Activated CD8-positive, alpha-beta memory T cell treated with anti-CD3 and anti-CD28 coated beads, Interleukin-2, amount 10 ng/mL, durations not matched to agents 7 days and 5 days (primary cell): ENCODE data around the gene NPSR1. TPM values are rescaled to one million over a fixed set of nuclear protein-coding genes. Genes with fewer than 3 reads are reported as not detected.
A peak's percentile ranks its signal among the peaks of the same experiment; 100 is the strongest.

Source experiments
- ATAC-seq: fragments of 150-1000 bp; cut with Tn5 transposase; one replicate; pipeline ENCODE4 v1.10.0; 2021; ENCODE audit warnings: moderate library complexity
- CTCF ChIA-PET: fragments of 350-600 bp; sonication (Branson Sonifier 250); formaldehyde crosslinking; loops from one replicate; lab custom pipeline; 2021; ENCODE audit warnings: antibody characterized with exemption; lab: Charles Lee
- DNase-seq: peaks from one replicate; pipeline ENCODE4 v3.0.0-alpha.2; 2020
- H3K27ac Mint-ChIP-seq: one replicate; pipeline ENCODE4 v1.8.0; 2021; ENCODE audit warnings: mild to moderate bottlenecking, mixed read lengths
- H3K27me3 Mint-ChIP-seq: one replicate; pipeline ENCODE4 v1.8.0; 2021; ENCODE audit warnings: mixed read lengths
- H3K36me3 Mint-ChIP-seq: one replicate; pipeline ENCODE4 v1.8.0; 2021; ENCODE audit warnings: mild to moderate bottlenecking, mixed read lengths
- H3K4me1 Mint-ChIP-seq: one replicate; pipeline ENCODE4 v1.8.0; 2021; ENCODE audit warnings: mixed read lengths
- H3K4me3 Mint-ChIP-seq: one replicate; pipeline ENCODE4 v1.8.0; 2021; ENCODE audit warnings: mild to moderate bottlenecking, moderate library complexity, mixed read lengths
- H3K9me3 Mint-ChIP-seq: one replicate; pipeline ENCODE4 v1.8.0; 2022; ENCODE audit warnings: low read depth, mixed read lengths
- total RNA-seq, 2 experiments: library from RNA; stranded (reverse); gene quantifications; one replicate each; pipeline ENCODE4 v1.2.3, GENCODE V29; 2021

The NPSR1 gene
- total RNA-seq, 2 experiments from 2014 or later, result not detected

GRCh38 chr7:34672430-34672829 lies 14.4 kb downstream of the NPSR1 start:
- H3K9me3 Mint-ChIP-seq, result no peaks in the 10 kb centered on the region
- no peak for DNase-seq
- CTCF ChIA-PET, result no interaction called here
- H3K27ac Mint-ChIP-seq, result no peak overlapping the region
- no peaks in the 10 kb centered on the region for H3K4me1 Mint-ChIP-seq
- H3K4me3 Mint-ChIP-seq, result no peak overlapping the region
- peaks cover 3% of the 10 kb centered on the region for H3K27me3 Mint-ChIP-seq
- ATAC-seq, result no peak
- no peaks in the 10 kb centered on the region for H3K36me3 Mint-ChIP-seq

DNA sequence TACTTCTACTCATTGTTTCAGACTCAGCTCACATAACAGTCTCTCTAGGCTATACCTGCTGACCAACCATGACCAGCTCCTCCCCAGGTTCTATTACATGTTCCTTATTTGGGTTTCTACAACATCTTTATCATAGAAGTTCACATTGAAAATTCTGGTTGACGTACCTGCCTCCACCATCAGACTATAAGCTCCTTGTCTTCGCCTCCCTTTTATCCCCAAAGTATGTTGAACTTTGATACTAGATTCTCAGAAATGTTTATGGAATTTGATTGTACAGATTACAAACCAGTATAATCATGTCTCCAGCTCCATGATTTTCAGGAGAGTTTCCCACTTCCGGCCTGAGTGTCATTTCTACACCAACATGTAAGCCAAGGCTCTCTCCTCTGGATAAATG lies 15.0 kb downstream of the NPSR1 start:
- Mint-ChIP-seq H3K9me3 (no peaks in the 10 kb centered on the region), H3K27ac (no peak overlapping the region), H3K36me3 (no peaks in the 10 kb centered on the region), H3K4me1 (no peaks in the 10 kb centered on the region), H3K4me3 (no peak overlapping the region), H3K27me3 (peaks cover 3% of the 10 kb centered on the region)
- no peak for ATAC-seq
- CTCF ChIA-PET, result no interaction called here
- no peak for DNase-seq

GRCh38 chr7:34675749-34676374 lies 17.8 kb downstream of the NPSR1 start:
- CTCF ChIA-PET, result interaction anchor here (1.1 kb wide), 1 partner anchor 14 kb away, joined by 3 read pairs; no protein-coding TSS in a partner anchor
- Mint-ChIP-seq H3K27ac (no peak overlapping the region), H3K9me3 (no peaks in the 10 kb centered on the region), H3K27me3 (peaks cover 3% of the 10 kb centered on the region), H3K4me3 (no peak overlapping the region), H3K4me1 (no peaks in the 10 kb centered on the region), H3K36me3 (no peaks in the 10 kb centered on the region)
- no peak for DNase-seq
- ATAC-seq, result no peak

DNA sequence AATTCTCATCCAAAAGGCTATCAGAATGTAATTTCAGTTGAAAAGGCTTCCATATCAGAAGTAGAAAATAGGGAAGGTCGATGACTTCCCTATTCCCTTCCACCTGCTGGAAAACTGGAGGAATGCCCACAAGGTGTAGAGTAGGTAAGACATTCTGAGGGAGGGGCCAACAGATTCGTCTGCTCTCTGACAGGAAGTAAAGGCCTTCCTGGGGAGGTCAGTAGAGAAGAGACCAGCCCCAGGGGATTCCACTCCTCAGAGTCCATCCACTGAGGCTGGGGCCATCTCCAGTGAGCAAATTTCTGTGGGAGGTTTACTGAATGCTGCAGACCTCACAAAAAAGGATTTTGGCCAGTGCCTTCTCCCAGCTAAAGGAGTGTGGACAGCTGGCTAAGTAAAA lies 19.5 kb downstream of the NPSR1 start:
- CTCF ChIA-PET, result no interaction called here
- no peak overlapping the region for H3K27ac Mint-ChIP-seq
- no peaks in the 10 kb centered on the region for H3K4me1 Mint-ChIP-seq
- H3K36me3 Mint-ChIP-seq, result no peaks in the 10 kb centered on the region
- H3K9me3 Mint-ChIP-seq, result no peaks in the 10 kb centered on the region
- ATAC-seq (no peak), DNase-seq (no peak)
- H3K4me3 Mint-ChIP-seq, result no peak overlapping the region
- peaks cover 8% of the 10 kb centered on the region for H3K27me3 Mint-ChIP-seq

DNA sequence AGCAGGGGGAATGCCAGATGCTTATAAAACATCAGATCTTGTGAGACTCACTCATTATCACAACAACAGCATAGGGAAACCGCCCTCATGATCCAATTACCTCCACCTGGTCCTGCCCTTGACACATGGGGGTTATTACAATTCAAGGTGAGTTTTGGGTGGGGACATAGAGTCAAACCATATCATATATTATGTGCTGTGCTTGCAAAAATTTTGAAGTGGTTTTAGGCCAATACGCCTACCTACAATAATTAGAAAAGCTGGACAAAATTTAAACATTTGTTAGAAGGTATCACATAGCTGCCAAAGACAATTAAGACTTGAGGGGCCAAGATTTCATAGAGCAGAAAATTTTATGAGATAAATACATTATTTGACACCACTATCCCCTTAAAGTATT lies 29.5 kb downstream of the NPSR1 start:
- H3K4me3 Mint-ChIP-seq, result no peak overlapping the region
- no peaks in the 10 kb centered on the region for H3K9me3 Mint-ChIP-seq
- no peak overlapping the region for H3K27ac Mint-ChIP-seq
- ATAC-seq (no peak), DNase-seq (no peak)
- CTCF ChIA-PET, result no interaction called here
- no peaks in the 10 kb centered on the region for H3K36me3 Mint-ChIP-seq
- H3K4me1 Mint-ChIP-seq, result no peaks in the 10 kb centered on the region
- peaks cover 11% of the 10 kb centered on the region for H3K27me3 Mint-ChIP-seq

DNA sequence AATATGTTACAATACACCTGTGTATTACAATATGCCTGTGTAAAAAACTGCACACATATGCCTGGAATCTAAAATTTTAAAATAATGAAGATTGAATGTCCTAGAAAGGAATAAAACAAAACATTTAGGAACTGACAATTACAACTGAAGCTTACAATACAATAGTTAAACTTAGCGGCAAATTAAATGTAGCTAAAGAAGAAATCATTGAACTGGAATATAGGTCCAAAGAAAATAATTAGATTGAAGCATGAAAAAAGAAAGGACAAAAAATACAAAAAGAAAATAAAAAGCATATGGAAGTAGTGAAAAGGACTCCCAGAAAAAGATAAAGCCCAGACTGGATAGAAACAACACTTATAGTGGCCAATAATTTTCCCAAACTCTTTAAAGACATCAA lies 38.4 kb downstream of the NPSR1 start:
- DNase-seq, result no peak
- Mint-ChIP-seq H3K36me3 (no peaks in the 10 kb centered on the region), H3K27me3 (peaks cover 4% of the 10 kb centered on the region), H3K4me3 (no peak overlapping the region), H3K4me1 (no peaks in the 10 kb centered on the region), H3K27ac (no peak overlapping the region), H3K9me3 (peaks cover 4% of the 10 kb centered on the region)
- no peak for ATAC-seq
- CTCF ChIA-PET, result no interaction called here

DNA sequence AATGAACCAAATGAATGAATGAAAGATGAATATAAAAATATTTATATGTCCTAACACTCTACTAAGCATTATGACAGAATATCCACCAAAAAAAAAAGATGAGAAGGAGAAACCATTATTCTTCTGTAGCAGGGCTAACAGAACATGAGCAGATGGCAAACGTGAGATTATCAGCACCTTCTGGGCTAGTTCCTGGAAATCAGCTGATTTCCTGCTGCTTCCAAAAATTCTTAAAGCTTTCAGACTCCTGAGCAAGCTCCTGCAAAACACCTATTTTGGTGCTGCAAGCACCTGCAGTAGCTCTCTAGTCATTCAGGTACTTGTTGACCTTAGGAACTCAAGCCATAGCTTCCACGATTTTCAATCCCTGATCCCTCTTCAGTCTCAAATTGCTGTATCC lies 51.8 kb downstream of the NPSR1 start:
- H3K27me3 Mint-ChIP-seq, result peaks cover 5% of the 10 kb centered on the region
- H3K9me3 Mint-ChIP-seq, result no peaks in the 10 kb centered on the region
- H3K27ac Mint-ChIP-seq, result no peak overlapping the region
- H3K4me3 Mint-ChIP-seq, result no peak overlapping the region
- ATAC-seq (no peak), DNase-seq (no peak)
- H3K4me1 Mint-ChIP-seq, result no peaks in the 10 kb centered on the region
- H3K36me3 Mint-ChIP-seq, result no peaks in the 10 kb centered on the region
- CTCF ChIA-PET, result no interaction called here

DNA sequence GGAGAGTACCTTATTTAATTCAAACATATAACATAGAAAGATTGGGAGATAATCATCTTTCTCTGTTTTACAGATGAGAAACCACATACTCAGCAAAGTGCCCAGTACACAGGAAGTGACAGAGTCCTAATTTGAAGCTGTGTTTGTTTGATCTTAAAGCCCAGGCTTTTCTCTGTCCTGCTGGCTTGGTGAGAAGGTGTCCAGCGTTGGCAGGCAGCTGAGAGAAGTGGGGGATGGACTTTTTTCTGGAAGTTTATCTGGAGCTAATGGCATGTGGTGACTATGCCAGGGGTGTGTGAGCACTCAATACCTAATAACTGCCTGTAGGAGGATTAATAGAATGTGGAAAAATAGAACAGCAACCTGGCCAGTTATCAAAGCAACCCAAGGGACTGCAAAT lies 60.8 kb downstream of the NPSR1 start:
- H3K9me3 Mint-ChIP-seq, result no peaks in the 10 kb centered on the region
- peak; percentile 88 for ATAC-seq
- H3K27me3 Mint-ChIP-seq, result no peaks in the 10 kb centered on the region
- peaks cover 18% of the 10 kb centered on the region for H3K4me1 Mint-ChIP-seq
- H3K36me3 Mint-ChIP-seq, result no peaks in the 10 kb centered on the region
- peak overlapping the region; percentile 66 for H3K27ac Mint-ChIP-seq
- peak overlapping the region; percentile 29 for H3K4me3 Mint-ChIP-seq
- DNase-seq, result no peak
- CTCF ChIA-PET, result no interaction called here

DNA sequence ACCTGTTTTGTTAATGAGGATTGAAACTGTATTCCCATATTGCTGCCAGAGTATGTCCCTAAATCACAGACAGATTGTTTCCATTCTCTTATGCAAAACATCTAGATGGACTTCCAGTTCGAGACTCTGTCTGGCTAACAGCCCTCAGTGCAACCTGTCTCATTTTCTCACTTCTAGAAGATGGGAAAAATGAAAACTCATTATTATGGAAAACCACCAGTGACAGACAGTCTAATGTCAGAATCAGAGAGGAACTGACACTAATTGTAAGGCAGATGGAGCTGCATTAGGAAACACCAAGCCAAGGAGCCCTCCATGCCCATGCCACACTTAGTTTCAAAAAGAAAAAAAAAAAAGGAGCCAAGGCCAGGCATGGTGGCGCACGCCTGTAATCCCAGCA lies 61.6 kb downstream of the NPSR1 start:
- DNase-seq (no peak), ATAC-seq (no peak)
- CTCF ChIA-PET, result no interaction called here
- peaks cover 24% of the 10 kb centered on the region for H3K4me1 Mint-ChIP-seq
- no peaks in the 10 kb centered on the region for H3K9me3 Mint-ChIP-seq
- no peaks in the 10 kb centered on the region for H3K36me3 Mint-ChIP-seq
- H3K27me3 Mint-ChIP-seq, result no peaks in the 10 kb centered on the region
- H3K27ac Mint-ChIP-seq, result no peak overlapping the region
- H3K4me3 Mint-ChIP-seq, result no peak overlapping the region

DNA sequence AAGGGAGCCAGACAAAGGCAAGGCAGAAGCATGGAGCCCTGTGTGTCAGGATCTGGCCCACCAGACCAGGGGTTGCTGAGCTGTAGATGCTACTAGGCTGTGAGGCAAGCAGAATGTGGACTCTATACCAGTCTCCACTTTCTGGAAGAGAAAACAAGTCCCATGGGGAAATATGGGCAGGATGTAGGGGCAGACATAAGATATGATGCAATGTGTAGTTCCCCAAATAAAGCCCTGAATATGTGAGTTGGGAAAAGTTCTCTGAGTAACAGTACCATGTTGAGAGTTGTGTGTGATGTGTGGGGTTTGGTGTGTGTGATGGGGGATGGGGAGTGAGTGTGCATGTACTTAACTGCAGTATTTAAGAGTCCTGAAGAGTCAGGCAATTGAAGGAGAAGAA lies 62.3 kb downstream of the NPSR1 start:
- H3K36me3 Mint-ChIP-seq, result no peaks in the 10 kb centered on the region
- DNase-seq (no peak), ATAC-seq (no peak)
- H3K9me3 Mint-ChIP-seq, result no peaks in the 10 kb centered on the region
- H3K27ac Mint-ChIP-seq, result no peak overlapping the region
- H3K4me1 Mint-ChIP-seq, result peaks cover 24% of the 10 kb centered on the region
- CTCF ChIA-PET, result no interaction called here
- no peak overlapping the region for H3K4me3 Mint-ChIP-seq
- no peaks in the 10 kb centered on the region for H3K27me3 Mint-ChIP-seq

GRCh38 chr7:34723338-34723737 lies 65.3 kb downstream of the NPSR1 start:
- Mint-ChIP-seq H3K4me1 (peaks cover 21% of the 10 kb centered on the region), H3K27ac (no peak overlapping the region), H3K27me3 (no peaks in the 10 kb centered on the region), H3K36me3 (no peaks in the 10 kb centered on the region), H3K9me3 (no peaks in the 10 kb centered on the region), H3K4me3 (no peak overlapping the region)
- CTCF ChIA-PET, result interaction anchor here (0.9 kb wide), 1 partner anchor 100 kb away, joined by 3 read pairs; no protein-coding TSS in a partner anchor
- DNase-seq (no peak), ATAC-seq (no peak)

DNA sequence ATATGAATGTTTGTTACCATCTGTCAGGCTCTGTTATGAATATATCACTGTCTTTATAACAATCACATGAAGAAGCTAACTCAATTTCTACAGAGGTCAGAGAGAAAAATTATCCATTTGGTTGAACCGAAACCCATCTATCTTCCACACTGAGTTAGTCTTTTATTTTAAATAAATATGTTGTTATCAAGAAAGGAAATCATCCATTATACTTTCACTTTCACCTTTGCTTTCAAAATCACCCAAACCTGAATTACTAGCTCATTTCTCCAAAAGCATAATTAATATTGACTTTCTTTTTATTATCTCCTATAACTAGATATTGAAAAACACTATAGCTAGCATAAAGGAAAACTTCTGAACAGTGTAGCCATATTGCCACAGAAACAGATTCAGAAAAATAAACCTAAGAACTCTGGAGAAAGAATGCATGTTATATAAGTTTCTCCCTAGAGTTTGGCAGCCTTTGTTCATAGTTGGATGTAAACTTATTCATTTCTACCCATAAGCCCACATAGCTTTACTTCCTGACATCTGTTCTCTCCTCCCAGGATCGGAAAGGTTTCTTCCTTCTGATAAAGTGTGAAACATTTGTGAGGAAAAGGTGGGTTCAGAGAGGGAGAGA lies 66.0 kb downstream of the NPSR1 start:
- CTCF ChIA-PET, result interaction anchor here (0.9 kb wide), 1 partner anchor 100 kb away, joined by 3 read pairs; no protein-coding TSS in a partner anchor
- Mint-ChIP-seq H3K4me1 (peaks cover 15% of the 10 kb centered on the region), H3K4me3 (no peak overlapping the region), H3K27me3 (no peaks in the 10 kb centered on the region), H3K36me3 (no peaks in the 10 kb centered on the region), H3K27ac (no peak overlapping the region), H3K9me3 (no peaks in the 10 kb centered on the region)
- ATAC-seq (no peak), DNase-seq (no peak)

GRCh38 chr7:34726221-34726620 lies 68.2 kb downstream of the NPSR1 start:
- H3K27ac Mint-ChIP-seq, result no peak overlapping the region
- DNase-seq (no peak), ATAC-seq (no peak)
- H3K4me3 Mint-ChIP-seq, result no peak overlapping the region
- no peaks in the 10 kb centered on the region for H3K9me3 Mint-ChIP-seq
- H3K27me3 Mint-ChIP-seq, result no peaks in the 10 kb centered on the region
- H3K36me3 Mint-ChIP-seq, result no peaks in the 10 kb centered on the region
- CTCF ChIA-PET, result no interaction called here
- peaks cover 8% of the 10 kb centered on the region for H3K4me1 Mint-ChIP-seq

GRCh38 chr7:34727464-34727995 lies 69.5 kb downstream of the NPSR1 start:
- H3K4me3 Mint-ChIP-seq, result no peak overlapping the region
- H3K36me3 Mint-ChIP-seq, result no peaks in the 10 kb centered on the region
- no peaks in the 10 kb centered on the region for H3K27me3 Mint-ChIP-seq
- peaks cover 8% of the 10 kb centered on the region for H3K4me1 Mint-ChIP-seq
- H3K27ac Mint-ChIP-seq, result no peak overlapping the region
- ATAC-seq (no peak), DNase-seq (no peak)
- H3K9me3 Mint-ChIP-seq, result no peaks in the 10 kb centered on the region
- CTCF ChIA-PET, result no interaction called here
